K562 (cell line): ENCODE measurements around the gene NEK2. TPM values are rescaled to one million over a fixed set of nuclear protein-coding genes. Genes with fewer than 3 reads are reported as not detected.

Experiments used
- AFF1 ChIP-seq, 2 experiments: fragments of 450-650 bp; IDR thresholded peaks; 2 replicates each; pipeline ENCODE4 v1.6.1; 2018; ENCODE audit warnings: mild to moderate bottlenecking in 2 of 2, low read depth in 1 of 2; ENCODE audit not compliant: partially characterized antibody in 2 of 2
- BDP1 ChIP-seq: IDR thresholded peaks from 3 replicates; pipeline ENCODE4 v1.6.1; 2011; ENCODE audit not compliant: insufficient read length, insufficient read depth
- BHLHE40 ChIP-seq: IDR thresholded peaks from 2 replicates; pipeline ENCODE4 v1.6.1; 2011; ENCODE audit warnings: low read length, improper control_type of control experiment
- CBX3 ChIP-seq, 2 experiments: IDR thresholded peaks; 1 replicate in 1 of 2; 2 replicates in 1 of 2; pipeline ENCODE4 v1.6.1; 2012; ENCODE audit warnings: inconsistent platforms in 2 of 2, low read length in 2 of 2, borderline replicate concordance in 1 of 2, control low read depth in 1 of 2
- CTBP1 ChIP-seq: fragments of 450-650 bp; IDR thresholded peaks from 2 replicates; pipeline ENCODE4 v1.6.1; 2016; ENCODE audit warnings: borderline replicate concordance
- FOS ChIP-seq: IDR thresholded peaks from 3 replicates; pipeline ENCODE4 v1.6.1; 2011; ENCODE audit not compliant: insufficient read length; ENCODE audit errors: extremely low read depth
- GTF2B ChIP-seq: IDR thresholded peaks from 2 replicates; pipeline ENCODE4 v1.6.1; 2011; ENCODE audit not compliant: insufficient read length; ENCODE audit errors: extremely low read depth
- MCM5 ChIP-seq: fragments of 450-650 bp; IDR thresholded peaks from 2 replicates; pipeline ENCODE4 v1.6.1; 2016; ENCODE audit warnings: low read depth
- NFYB ChIP-seq: IDR thresholded peaks from 2 replicates; pipeline ENCODE4 v1.6.1; 2011; ENCODE audit warnings: mild to moderate bottlenecking, moderate library complexity; ENCODE audit not compliant: insufficient read length; ENCODE audit errors: extremely low read depth
- NKRF ChIP-seq: fragments of 450-650 bp; IDR thresholded peaks from 2 replicates; pipeline ENCODE4 v1.6.1; 2016; ENCODE audit warnings: borderline replicate concordance
- RFX5 ChIP-seq: IDR thresholded peaks from 2 replicates; pipeline ENCODE4 v1.6.1; 2011; ENCODE audit warnings: low read depth, mild to moderate bottlenecking, improper control_type of control experiment, low read length
- SIN3B ChIP-seq: fragments of 450-650 bp; IDR thresholded peaks from 2 replicates; pipeline ENCODE4 v1.6.1; 2017; ENCODE audit warnings: low read depth, mild to moderate bottlenecking, moderate library complexity
- SRSF3 ChIP-seq: fragments of 200-400 bp; formaldehyde crosslinking; IDR thresholded peaks from 2 replicates; pipeline ENCODE4 v1.6.1; 2016; ENCODE audit warnings: mild to moderate bottlenecking, low read length, moderate library complexity; ENCODE audit not compliant: insufficient read depth
- TCF7 ChIP-seq: sonication (generic); IDR thresholded peaks from 2 replicates; pipeline ENCODE4 v1.6.1; 2016; ENCODE audit warnings: antibody characterized with exemption, borderline replicate concordance
- XRCC4 ChIP-seq: IDR thresholded peaks from one replicate; pipeline ENCODE4 v1.6.1; 2011; ENCODE audit not compliant: insufficient read depth, insufficient read length; ENCODE audit errors: extremely low read depth
- ZBTB7A ChIP-seq: IDR thresholded peaks from 2 replicates; pipeline ENCODE4 v1.6.1; 2011; ENCODE audit warnings: low read depth, mild to moderate bottlenecking, low read length, moderate library complexity, borderline replicate concordance; ENCODE audit not compliant: control insufficient read depth
- ZNF277 ChIP-seq: fragments of 250-450 bp; sonication (Bioruptor Pico); IDR thresholded peaks from 2 replicates; pipeline ENCODE4 v1.8.0; 2022; ENCODE audit warnings: inconsistent platforms, mild to moderate bottlenecking, moderate library complexity, borderline replicate concordance
- ZNF445 ChIP-seq: fragments of 250-450 bp; sonication (Bioruptor Pico); IDR thresholded peaks from 2 replicates; pipeline ENCODE4 v1.4.0; 2020; ENCODE audit warnings: low read depth, mild to moderate bottlenecking, moderate library complexity
- ZNF717 ChIP-seq: fragments of 250-450 bp; sonication (Bioruptor Pico); IDR thresholded peaks from 2 replicates; pipeline ENCODE4 v1.5.0; 2021
- polyA plus RNA-seq, 8 experiments: library from polyadenylated mRNA; depleted of rRNA in 4 of 8; stranded (reverse) in 5 of 8; unstranded in 3 of 8; fragments of >200 nt; fragmentation: Nextera tagmentation in 2 of 8; fragmentation: Illumina TruSeq in 1 of 8; extraction: Ambion mirVana in 2 of 8; extraction: Trizol in 1 of 8; gene quantifications; 2 replicates each; pipeline versions ENCODE4 v1.2.1 to v1.2.3, GENCODE V29; 2011 to 2014; ENCODE audit warnings: inconsistent platforms in 1 of 8, missing spikeins in 1 of 8
- total RNA-seq, 7 experiments: library from RNA; depleted of rRNA in 6 of 7; stranded (reverse); fragments of >200 nt in 6 of 7; fragmentation: Illumina TruSeq in 2 of 7; extraction: Trizol in 2 of 7; gene quantifications; 2 replicates each; pipeline versions ENCODE4 v1.2.1 to v1.2.3, GENCODE V29; 2011 to 2021; ENCODE audit warnings: low replicate concordance in 1 of 7

Gene NEK2
- total and polyA plus RNA-seq, 9 of the 15 experiments (the other 6 are each of a cell fraction or from before 2014, with no cell fraction given) = 30.0 to 74.7 (median 66.4) TPM

GRCh38 chr1:211698161-211699026 lies 23.0 kb upstream of the NEK2 start (continued):
- TF ChIP-seq AFF1 (IDR thresholded peaks at IDR 0.05; ENCODE audit: low read depth in 1 of 2, partially characterized antibody in 2 of 2) (no peak), FOS (no peak), ZNF445 (CRISPR knock-in tag) (no peak), XRCC4 (no peak), SIN3B (peak; percentile 39; the same call in 1 of the 2 replicates), CBX3 (IDR thresholded peaks at IDR 0.05; ENCODE audit: borderline replicate concordance in 1 of 2, low read length in 2 of 2) (no peak; a peak in 1 of 3 replicates), SRSF3 (no peak), ZNF717 (no peak), BHLHE40 (peak; percentile 67), GTF2B (no peak), BDP1 (no peak), MCM5 (no peak), NKRF (no peak), ZBTB7A (no peak), CTBP1 (peak; percentile 82; the same call in 1 of the 2 replicates), RFX5 (no peak), ZNF277 (no peak), NFYB (no peak), TCF7 (0 out of 2 replicates have a peak, but pooled peaks have one; percentile 59)
